Esophagus squamous epithelium (tissue), 4 donors: ENCODE measurements around the gene ISCA2.

Source experiments
- CTCF ChIP-seq, 6 experiments: fragments of 450-650 bp in 4 of 6; fragments of 200-600 bp in 2 of 6; sonication (generic) in 2 of 6; IDR thresholded peaks; one replicate each; pipeline ENCODE4 v1.5.1; 2016 to 2019; ENCODE audit warnings: antibody characterized with exemption in 6 of 6, mild to moderate bottlenecking in 4 of 6, moderate library complexity in 4 of 6
- POLR2A ChIP-seq, 4 donors: fragments of 450-650 bp; IDR thresholded peaks; one replicate each; pipeline ENCODE4 v1.6.1; 2017; ENCODE audit warnings: antibody characterized with exemption in 4 of 4, mild to moderate bottlenecking in 4 of 4, moderate library complexity in 3 of 4

- TF ChIP-seq CTCF (IDR thresholded peaks at IDR 0.05) (no peak), POLR2A (IDR thresholded peaks at IDR 0.05) (no peak)
Measured at GRCh38 chr14:74535756-74536325, 42.3 kb downstream of the ISCA2 start.
